Esophagus muscularis mucosa (tissue), 4 donors: ENCODE measurements around the gene ZNF750.

Source experiments
- EP300 ChIP-seq: sonication (generic); formaldehyde crosslinking; IDR thresholded peaks from one replicate; pipeline ENCODE4 v1.6.1; 2017; ENCODE audit warnings: antibody characterized with exemption
- POLR2A ChIP-seq: fragments of 450-650 bp; IDR thresholded peaks from one replicate; pipeline ENCODE4 v1.6.1; 2017; ENCODE audit warnings: antibody characterized with exemption, moderate library complexity, mild to moderate bottlenecking, low read depth
- POLR2AphosphoS5 ChIP-seq, 2 donors: sonication (generic); formaldehyde crosslinking; IDR thresholded peaks; one replicate each; pipeline ENCODE4 v1.6.1; 2017; ENCODE audit warnings: antibody characterized with exemption in 2 of 2
- TF ChIP-seq, protein P1 (sequence below), 3 experiments: fragments of 200-600 bp in 2 of 3; fragments of 450-650 bp in 1 of 3; sonication (generic) in 2 of 3; IDR thresholded peaks; one replicate each; pipeline ENCODE4 v1.5.1; 2017 to 2019; ENCODE audit warnings: antibody characterized with exemption in 3 of 3, mild to moderate bottlenecking in 2 of 3, moderate library complexity in 1 of 3

GRCh38 chr17:82808006-82808405, 31.8 kb downstream of the ZNF750 start:
- TF ChIP-seq, protein P1, sequence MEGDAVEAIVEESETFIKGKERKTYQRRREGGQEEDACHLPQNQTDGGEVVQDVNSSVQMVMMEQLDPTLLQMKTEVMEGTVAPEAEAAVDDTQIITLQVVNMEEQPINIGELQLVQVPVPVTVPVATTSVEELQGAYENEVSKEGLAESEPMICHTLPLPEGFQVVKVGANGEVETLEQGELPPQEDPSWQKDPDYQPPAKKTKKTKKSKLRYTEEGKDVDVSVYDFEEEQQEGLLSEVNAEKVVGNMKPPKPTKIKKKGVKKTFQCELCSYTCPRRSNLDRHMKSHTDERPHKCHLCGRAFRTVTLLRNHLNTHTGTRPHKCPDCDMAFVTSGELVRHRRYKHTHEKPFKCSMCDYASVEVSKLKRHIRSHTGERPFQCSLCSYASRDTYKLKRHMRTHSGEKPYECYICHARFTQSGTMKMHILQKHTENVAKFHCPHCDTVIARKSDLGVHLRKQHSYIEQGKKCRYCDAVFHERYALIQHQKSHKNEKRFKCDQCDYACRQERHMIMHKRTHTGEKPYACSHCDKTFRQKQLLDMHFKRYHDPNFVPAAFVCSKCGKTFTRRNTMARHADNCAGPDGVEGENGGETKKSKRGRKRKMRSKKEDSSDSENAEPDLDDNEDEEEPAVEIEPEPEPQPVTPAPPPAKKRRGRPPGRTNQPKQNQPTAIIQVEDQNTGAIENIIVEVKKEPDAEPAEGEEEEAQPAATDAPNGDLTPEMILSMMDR (IDR thresholded peaks at IDR 0.05), result no peak
- TF ChIP-seq POLR2A, result no peak
- no peak for TF ChIP-seq POLR2AphosphoS5 (IDR thresholded peaks at IDR 0.05)
- TF ChIP-seq EP300, result no peak
